Peyer's patch (tissue), 4 donors: ENCODE measurements around the gene KCTD1.

Source experiments
- CTCF ChIP-seq, 6 experiments: fragments of 450-650 bp in 4 of 6; fragments of 200-600 bp in 2 of 6; sonication (generic) in 1 of 6; IDR thresholded peaks; one replicate each; pipeline ENCODE4 v1.5.1; 2017 to 2019; ENCODE audit warnings: antibody characterized with exemption in 6 of 6, mild to moderate bottlenecking in 3 of 6, moderate library complexity in 1 of 6
- POLR2A ChIP-seq, 2 donors: fragments of 450-650 bp; IDR thresholded peaks; one replicate each; pipeline ENCODE4 v1.5.1; 2017; ENCODE audit warnings: antibody characterized with exemption in 2 of 2, mild to moderate bottlenecking in 2 of 2, moderate library complexity in 2 of 2

GRCh38 chr18:26516964-26517363 lies 31.4 kb downstream of the KCTD1 start:
- TF ChIP-seq CTCF (IDR thresholded peaks at IDR 0.05): no peak
- TF ChIP-seq POLR2A (IDR thresholded peaks at IDR 0.05): no peak
